ENCODE measurements around the gene IGFBP1.

GRCh38 chr7:45930967-45931366, 42.7 kb downstream of the IGFBP1 start:
- TF ChIP-seq POLR2AphosphoS5 (IDR thresholded peaks at IDR 0.05; ENCODE audit: low read depth) (no peak), JUNB (IDR thresholded peaks at IDR 0.05; ENCODE audit: unreplicated experiment) (no peak), CTCF (conservative IDR thresholded peaks at IDR 0.05; ENCODE audit: low read depth in 2 of 2) (no peak), EZH2phosphoT487 (IDR thresholded peaks at IDR 0.05; ENCODE audit: unreplicated experiment) (no peak), REST (IDR thresholded peaks at IDR 0.05; ENCODE audit: unreplicated experiment) (no peak)
